Activated B cell treated with CpG ODN at 0.5 μM for 24 hours (primary cell): ENCODE results near the gene EP400. TPM values are rescaled to one million over a fixed set of nuclear protein-coding genes. Genes with fewer than 3 reads are reported as not detected.
"Not testable (repeated sequence)": the region's sequence is repeated elsewhere in the genome, so short reads cannot be mapped to it uniquely, and the experiment has no call there.

ENCODE experiments used
- ATAC-seq: fragments of 200-7000 bp; cut with Tn5 transposase; one replicate; pipeline ENCODE4 v1.10.0; 2021; ENCODE audit warnings: low read depth, mild to moderate bottlenecking, moderate library complexity
- CTCF ChIA-PET: fragments of 350-600 bp; sonication (Branson Sonifier 250); formaldehyde crosslinking; loops from one replicate; lab custom pipeline; 2021; ENCODE audit warnings: antibody characterized with exemption; lab: Charles Lee
- POLR2A ChIA-PET: fragments of 350-600 bp; sonication (Branson Sonifier 250); formaldehyde crosslinking; loops from one replicate; lab custom pipeline; 2021; ENCODE audit warnings: antibody characterized with exemption; lab: Charles Lee
- DNase-seq: peaks from one replicate; pipeline ENCODE4 v3.0.0; 2022
- H3K27ac Mint-ChIP-seq: one replicate; pipeline ENCODE4 v1.8.0; 2020; ENCODE audit warnings: mixed read lengths
- H3K27me3 Mint-ChIP-seq: one replicate; pipeline ENCODE4 v1.8.0; 2021; ENCODE audit warnings: mixed read lengths
- H3K36me3 Mint-ChIP-seq: one replicate; pipeline ENCODE4 v1.8.0; 2021; ENCODE audit warnings: low read depth, mixed read lengths
- H3K4me1 Mint-ChIP-seq: one replicate; pipeline ENCODE4 v1.8.0; 2021; ENCODE audit warnings: mixed read lengths
- H3K4me3 Mint-ChIP-seq: one replicate; pipeline ENCODE4 v1.8.0; 2020; ENCODE audit warnings: mild to moderate bottlenecking, mixed read lengths
- H3K9me3 Mint-ChIP-seq: one replicate; pipeline ENCODE4 v1.8.0; 2020; ENCODE audit warnings: mixed read lengths
- CTCF ChIP-seq: fragments of 200-600 bp; IDR thresholded peaks from one replicate; pipeline ENCODE4 v1.8.0; 2022; ENCODE audit warnings: antibody characterized with exemption, mild to moderate bottlenecking
- intact Hi-C: fragments of 100-400 bp; cut with micrococcal nuclease; formaldehyde crosslinking; loops from one replicate; pipeline ENCODE4 v1.15.1; 2024
- total RNA-seq: library from RNA; stranded (reverse); gene quantifications from 2 replicates; pipeline ENCODE4 v1.2.3, GENCODE V29; 2022

The EP400 gene
- total RNA-seq, 1 donor from 2014 or later, result 65.6 TPM

GRCh38 chr12:131947482-131948027 is 2.2 kb upstream of the EP400 start:
- Mint-ChIP-seq H3K27me3 (no peaks in the 10 kb centered on the region), H3K4me1 (peaks cover 24% of the 10 kb centered on the region), H3K9me3 (no peaks in the 10 kb centered on the region), H3K27ac (no peak overlapping the region), H3K36me3 (peaks cover 21% of the 10 kb centered on the region), H3K4me3 (no peak overlapping the region)
- ChIA-PET POLR2A (no interaction called here), CTCF (no interaction called here)
- DNase-seq (no peak), ATAC-seq (no peak)
- intact Hi-C loops, result no loop called here
- TF ChIP-seq CTCF, result no peak

DNA sequence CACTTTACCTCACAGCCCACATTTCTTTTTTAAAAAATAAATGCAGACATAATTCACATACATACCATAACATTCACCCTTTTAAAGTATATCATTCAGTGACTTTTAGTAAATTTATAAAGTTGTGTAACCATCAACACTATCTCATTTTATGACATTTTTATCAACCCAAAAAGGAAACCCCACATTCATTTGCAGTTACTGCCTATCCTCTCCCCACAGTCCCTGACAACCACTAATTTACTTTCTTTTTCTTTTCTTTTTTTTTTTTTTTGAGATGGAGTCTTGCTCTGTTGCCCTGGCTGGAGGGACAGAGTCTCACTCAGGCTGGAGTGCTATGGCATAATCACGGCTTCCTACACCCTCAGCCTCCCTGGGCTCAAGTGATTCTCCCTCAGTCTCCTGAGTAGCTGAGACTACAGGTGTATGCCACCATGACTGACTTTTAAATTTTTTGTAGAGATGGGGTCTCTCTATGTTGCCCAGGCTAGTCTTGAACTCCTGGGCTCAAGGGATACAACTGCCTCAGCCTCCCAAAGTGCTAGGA is 1.5 kb upstream of the EP400 start:
- ChIA-PET CTCF (no interaction called here), POLR2A (no interaction called here)
- H3K4me1 Mint-ChIP-seq, result peaks cover 31% of the 10 kb centered on the region
- H3K27me3 Mint-ChIP-seq, result no peaks in the 10 kb centered on the region
- no peak for TF ChIP-seq CTCF
- no peak overlapping the region for H3K4me3 Mint-ChIP-seq
- intact Hi-C loops, result no loop called here
- H3K9me3 Mint-ChIP-seq, result no peaks in the 10 kb centered on the region
- ATAC-seq (no peak), DNase-seq (no peak)
- peak overlapping the region; percentile 61 for H3K27ac Mint-ChIP-seq
- H3K36me3 Mint-ChIP-seq, result peaks cover 17% of the 10 kb centered on the region

- intact Hi-C loops, result loop anchor here (1.0 kb wide), 6 partner anchors 20 to 173 kb away; partner anchors contain the start of genes PUS1 and ULK1
- POLR2A ChIA-PET, result interaction anchor here (0.6 to 1.9 kb wide), 8 partner anchors 20 to 238 kb away, joined by 3 to 23 read pairs (median 4); partner anchors contain the start of genes PUS1 and SFSWAP
- not testable (repeated sequence) for DNase-seq, ATAC-seq, H3K9me3 Mint-ChIP-seq, H3K27me3 Mint-ChIP-seq
- Mint-ChIP-seq H3K27ac (peak overlapping the region; percentile 61), H3K36me3 (peaks cover 14% of the 10 kb centered on the region), H3K4me1 (peaks cover 32% of the 10 kb centered on the region), H3K4me3 (peak overlapping the region; percentile 79)
- CTCF ChIA-PET, result interaction anchor here (1.0 to 1.4 kb wide), 2 partner anchors 113 to 194 kb away, joined by 3 to 4 read pairs; no protein-coding TSS in a partner anchor
Observed at GRCh38 chr12:131948713-131949430, 870 bp upstream of the EP400 start.

DNA sequence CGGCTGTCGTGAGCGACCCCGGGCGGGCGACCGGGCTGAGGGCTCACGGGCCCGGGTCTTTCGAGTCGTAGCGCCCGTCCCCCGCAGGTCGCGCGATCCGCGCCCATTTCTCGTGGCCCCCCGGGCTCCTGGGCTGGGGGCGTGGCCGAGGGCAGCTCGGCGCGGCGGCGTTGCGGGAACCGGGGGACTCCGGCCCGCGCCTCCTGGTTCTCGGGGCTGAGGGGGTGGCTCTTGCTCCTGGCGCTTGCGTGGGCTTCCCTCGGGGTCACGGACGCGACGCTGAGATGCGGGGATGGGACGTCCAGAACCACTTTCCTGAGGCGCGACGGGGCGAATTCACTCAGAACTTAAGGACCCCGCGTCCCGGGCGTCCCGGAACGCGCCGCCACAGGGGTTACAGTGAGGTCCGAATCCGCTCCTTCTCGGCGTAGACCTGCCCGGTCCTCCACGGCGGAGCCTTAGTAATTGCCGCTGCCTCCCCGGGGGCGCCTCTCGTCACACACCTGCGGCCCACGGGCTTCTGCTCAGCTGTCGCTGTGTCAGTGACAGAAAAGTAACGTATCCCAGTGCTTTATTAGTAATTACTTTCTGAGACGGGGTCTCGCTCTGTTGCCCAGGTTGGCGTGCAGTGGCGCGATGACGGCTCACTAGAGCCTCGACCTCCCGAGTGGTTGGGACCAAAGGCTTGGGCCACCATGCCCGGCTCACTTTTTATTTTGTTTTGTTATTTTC is 606 bp downstream of the EP400 start:
- Mint-ChIP-seq H3K9me3 (no peaks in the 10 kb centered on the region), H3K27ac (peak overlapping the region; percentile 80), H3K36me3 (peaks cover 4% of the 10 kb centered on the region), H3K4me1 (peaks cover 32% of the 10 kb centered on the region), H3K27me3 (no peaks in the 10 kb centered on the region), H3K4me3 (peak overlapping the region; percentile 93)
- ChIA-PET CTCF (interaction anchor here (1.0 to 1.4 kb wide), 2 partner anchors 114 to 195 kb away, joined by 3 to 4 read pairs; no protein-coding TSS in a partner anchor), POLR2A (interaction anchor here (0.6 to 1.9 kb wide), 10 partner anchors 9 to 1034 kb away, joined by 3 to 23 read pairs (median 4); partner anchors contain the start of genes PUS1 and SFSWAP)
- intact Hi-C loops, result loop anchor here (1.0 kb wide), 1 partner anchor 240 kb away; no protein-coding TSS in a partner anchor
- no peak for TF ChIP-seq CTCF
- DNase-seq, result no peak
- ATAC-seq, result peak; percentile 9

- H3K4me1 Mint-ChIP-seq, result peaks cover 46% of the 10 kb centered on the region
- H3K27ac Mint-ChIP-seq, POLR2A ChIA-PET, intact Hi-C loops, H3K27me3 Mint-ChIP-seq, H3K4me3 Mint-ChIP-seq, H3K9me3 Mint-ChIP-seq, DNase-seq, CTCF ChIA-PET, ATAC-seq, H3K36me3 Mint-ChIP-seq: not testable (repeated sequence)
Observed at GRCh38 chr12:131953810-131954209, 4.1 kb downstream of the EP400 start.

DNA sequence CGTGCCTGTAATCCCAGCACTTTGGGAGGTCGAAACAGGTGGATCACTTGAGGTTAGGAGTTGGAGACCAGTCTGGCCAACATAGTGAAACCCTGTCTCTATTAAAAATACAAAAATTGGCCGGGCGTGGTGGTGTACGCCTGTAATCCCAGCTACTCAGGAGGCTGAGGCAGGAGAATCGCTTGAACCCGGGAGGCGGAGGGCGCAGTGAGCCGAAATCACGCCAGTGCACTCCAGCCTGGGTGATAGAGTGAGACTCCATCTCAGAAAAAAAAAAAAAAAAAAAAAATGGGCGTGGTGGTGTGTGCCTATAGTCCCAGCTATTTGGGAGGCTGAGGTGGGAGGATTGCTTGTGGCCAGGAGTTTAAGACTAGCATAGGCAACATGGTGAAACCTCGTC is 4.7 kb downstream of the EP400 start:
- H3K27ac Mint-ChIP-seq, DNase-seq, H3K9me3 Mint-ChIP-seq, intact Hi-C loops, POLR2A ChIA-PET, ATAC-seq, H3K27me3 Mint-ChIP-seq, CTCF ChIA-PET, H3K36me3 Mint-ChIP-seq, H3K4me3 Mint-ChIP-seq: not testable (repeated sequence)
- peaks cover 47% of the 10 kb centered on the region for H3K4me1 Mint-ChIP-seq
